H1 (cell line): ENCODE measurements around the gene BPGM. TPM values are rescaled to one million over a fixed set of nuclear protein-coding genes. Genes with fewer than 3 reads are reported as not detected.

Experiments used
- CTCF ChIA-PET: fragments of 300-600 bp; sonication (Branson Sonifier 250); formaldehyde crosslinking; loops from one replicate; lab custom pipeline; 2021; ENCODE audit not compliant: partially characterized antibody; lab: Charles Lee
- POLR2A ChIA-PET: fragments of 300-600 bp; sonication (Branson Sonifier 250); formaldehyde crosslinking; loops from one replicate; lab custom pipeline; 2021; ENCODE audit warnings: inconsistent platforms; ENCODE audit not compliant: partially characterized antibody; lab: Charles Lee
- DNase-seq, 2 experiments: peaks; one replicate each; pipeline versions ENCODE4 v3.0.0 to v3.0.0-alpha.2; 2010 to 2022; ENCODE audit warnings: low spot score in 2 of 2, low read depth in 1 of 2, mixed read lengths in 1 of 2
- FAIRE-seq: peaks from 2 replicates; lab custom pipeline; 2011; peaks lifted over from hg19 to GRCh38; lab: Jason Lieb, UNC
- H2AFZ ChIP-seq: 2 replicates; pipeline ENCODE4 v1.8.1; 2012; ENCODE audit warnings: low read length, inconsistent platforms
- H2AK5ac ChIP-seq: 2 replicates; pipeline ENCODE4 v1.6.1; 2013; ENCODE audit warnings: low read depth, low read length
- H2BK120ac ChIP-seq: replicated peaks from 2 replicates; pipeline ENCODE3; 2013; ENCODE audit warnings: low read depth, low read length, inconsistent platforms
- H2BK12ac ChIP-seq: 2 replicates; pipeline ENCODE4 v1.6.1; 2013; ENCODE audit warnings: low read depth, low read length
- H2BK15ac ChIP-seq: 2 replicates; pipeline ENCODE4 v1.6.1; 2013; ENCODE audit warnings: low read length
- H2BK20ac ChIP-seq: 2 replicates; pipeline ENCODE4 v1.6.1; 2013; ENCODE audit warnings: low read length
- H2BK5ac ChIP-seq: 2 replicates; pipeline ENCODE4 v1.6.1; 2013; ENCODE audit warnings: low read depth, low read length
- H3K14ac ChIP-seq: 2 replicates; pipeline ENCODE4 v1.6.1; 2013; ENCODE audit warnings: inconsistent platforms; ENCODE audit not compliant: insufficient read length
- H3K18ac ChIP-seq: 2 replicates; pipeline ENCODE4 v1.6.1; 2013; ENCODE audit warnings: low read length; ENCODE audit errors: extremely low read depth
- H3K23ac ChIP-seq: 2 replicates; pipeline ENCODE4 v1.6.1; 2013; ENCODE audit warnings: inconsistent platforms; ENCODE audit not compliant: insufficient read length
- H3K23me2 ChIP-seq: 2 replicates; pipeline ENCODE4 v1.6.1; 2013; ENCODE audit warnings: low read depth, low read length
- H3K27ac ChIP-seq: 2 replicates; pipeline ENCODE4 v1.6.1; 2011; ENCODE audit warnings: low read depth, low read length, inconsistent platforms
- H3K27me3 ChIP-seq, 4 experiments: replicated peaks in 1 of 4; 1 replicate in 1 of 4; 2 replicates in 3 of 4; pipeline versions ENCODE4 v1.6.1 to v1.8.1; 2011 to 2013; ENCODE audit warnings: low read length in 3 of 4, mild to moderate bottlenecking in 3 of 4, inconsistent platforms in 2 of 4, mixed read lengths in 2 of 4, moderate library complexity in 1 of 4; ENCODE audit not compliant: control insufficient read depth in 3 of 4, insufficient read depth in 3 of 4; ENCODE audit errors: extremely low read depth in 1 of 4
- H3K36me3 ChIP-seq, 4 experiments: 2 replicates each; pipeline versions ENCODE4 v1.6.1 to v1.8.1; 2011 to 2013; ENCODE audit warnings: mild to moderate bottlenecking in 4 of 4, low read length in 3 of 4, moderate library complexity in 2 of 4, control low read depth in 1 of 4, inconsistent platforms in 1 of 4; ENCODE audit not compliant: insufficient read depth in 4 of 4, control insufficient read depth in 2 of 4
- H3K4ac ChIP-seq: replicated peaks from 2 replicates; pipeline ENCODE3; 2013; ENCODE audit warnings: low read length, low read depth, mixed read lengths, inconsistent platforms; ENCODE audit not compliant: insufficient read length
- H3K4me1 ChIP-seq, 4 experiments: replicated peaks in 1 of 4; 1 replicate in 1 of 4; 2 replicates in 3 of 4; pipeline versions ENCODE4 v1.6.1 to v1.8.1; 2011 to 2013; ENCODE audit warnings: low read length in 3 of 4, inconsistent platforms in 2 of 4, mixed read lengths in 1 of 4; ENCODE audit not compliant: insufficient read depth in 4 of 4, control insufficient read depth in 3 of 4
- H3K4me2 ChIP-seq, 2 experiments: 2 replicates each; pipeline versions ENCODE4 v1.6.1 to v1.8.1; 2011 to 2013; ENCODE audit warnings: low read depth in 2 of 2, low read length in 2 of 2, control low read depth in 1 of 2, inconsistent platforms in 1 of 2, mild to moderate bottlenecking in 1 of 2; ENCODE audit not compliant: insufficient read depth in 1 of 2
- H3K4me3 ChIP-seq, 4 experiments: fragments of 200-600, 300-600 bp in 1 of 4; sonication (generic), shearing (Covaris generic), sonication (Bioruptor Twin) in 1 of 4; 2 replicates each; pipeline versions ENCODE4 v1.5.1 to v1.8.1; 2011 to 2016; ENCODE audit warnings: low read length in 4 of 4, low read depth in 3 of 4, control low read depth in 2 of 4, inconsistent platforms in 2 of 4, mild to moderate bottlenecking in 2 of 4, mixed read lengths in 1 of 4, moderate library complexity in 1 of 4; ENCODE audit not compliant: insufficient read depth in 2 of 4; ENCODE audit errors: extremely low read depth in 1 of 4
- H3K56ac ChIP-seq: replicated peaks from 2 replicates; pipeline ENCODE3; 2013; ENCODE audit warnings: low read depth, mild to moderate bottlenecking, mixed read lengths, low read length, inconsistent platforms; ENCODE audit not compliant: insufficient read length
- H3K79me1 ChIP-seq: 2 replicates; pipeline ENCODE4 v1.6.1; 2013; ENCODE audit warnings: low read depth, low read length, control low read depth
- H3K79me2 ChIP-seq, 2 experiments: 2 replicates each; pipeline versions ENCODE4 v1.6.1 to v1.8.1; 2012 to 2013; ENCODE audit warnings: low read length in 2 of 2, mild to moderate bottlenecking in 2 of 2, inconsistent platforms in 1 of 2; ENCODE audit not compliant: insufficient read depth in 2 of 2, control insufficient read depth in 1 of 2
- H3K9ac ChIP-seq, 4 experiments: replicated peaks in 1 of 4; 1 replicate in 1 of 4; 2 replicates in 3 of 4; pipeline versions ENCODE4 v1.6.1 to v1.8.1; 2011 to 2013; ENCODE audit warnings: low read depth in 3 of 4, low read length in 3 of 4, control low read depth in 2 of 4, mild to moderate bottlenecking in 2 of 4, moderate library complexity in 2 of 4, inconsistent platforms in 1 of 4; ENCODE audit errors: extremely low read depth in 1 of 4
- H3K9me3 ChIP-seq, 2 experiments: 2 replicates each; pipeline versions ENCODE4 v1.6.1 to v1.8.1; 2012 to 2013; ENCODE audit warnings: mild to moderate bottlenecking in 2 of 2, moderate library complexity in 2 of 2, control low read depth in 1 of 2, inconsistent platforms in 1 of 2, low read depth in 1 of 2, low read length in 1 of 2, mixed read lengths in 1 of 2; ENCODE audit not compliant: insufficient read depth in 2 of 2
- H4K20me1 ChIP-seq, 2 experiments: replicated peaks in 1 of 2; 2 replicates each; pipeline versions ENCODE3 to v1.8.1; 2011 to 2013; ENCODE audit warnings: inconsistent platforms in 2 of 2, low read length in 2 of 2, mild to moderate bottlenecking in 1 of 2; ENCODE audit not compliant: insufficient read depth in 2 of 2, control insufficient read depth in 1 of 2
- H4K5ac ChIP-seq: 2 replicates; pipeline ENCODE4 v1.6.1; 2013; ENCODE audit warnings: low read length, low read depth, mixed read lengths, inconsistent platforms; ENCODE audit not compliant: insufficient read length
- H4K8ac ChIP-seq: 2 replicates; pipeline ENCODE4 v1.8.0; 2013; ENCODE audit warnings: mild to moderate bottlenecking, moderate library complexity, low read length, inconsistent platforms; ENCODE audit not compliant: insufficient read depth; ENCODE audit errors: extremely low read depth
- H4K91ac ChIP-seq: replicated peaks from 2 replicates; pipeline ENCODE3; 2013; ENCODE audit warnings: low read length, mixed read lengths, inconsistent platforms; ENCODE audit not compliant: insufficient read length
- ASH2L ChIP-seq: fragments of 200-600, 300-600 bp; sonication (generic); IDR thresholded peaks from one replicate; pipeline ENCODE4 v1.7.1; 2017; ENCODE audit warnings: low read length
- ATF2 ChIP-seq: IDR thresholded peaks from 2 replicates; pipeline ENCODE4 v1.6.1; 2012; ENCODE audit warnings: low read length, inconsistent platforms
- CEBPB ChIP-seq: IDR thresholded peaks from 2 replicates; pipeline ENCODE4 v1.6.1; 2012; ENCODE audit warnings: low read depth, low read length
- JUN ChIP-seq: IDR thresholded peaks from 2 replicates; pipeline ENCODE4 v1.6.1; 2011; ENCODE audit warnings: low read depth, mild to moderate bottlenecking, improper control_type of control experiment, low read length
- RBBP5 ChIP-seq: IDR thresholded peaks from 2 replicates; pipeline ENCODE4 v1.7.1; 2012; ENCODE audit warnings: low read depth, mild to moderate bottlenecking, inconsistent platforms, low read length, moderate library complexity, borderline replicate concordance
- SAP30 ChIP-seq: fragments of 300-600 bp; sonication (generic); IDR thresholded peaks from 2 replicates; pipeline ENCODE4 v1.7.1; 2012; ENCODE audit warnings: low read length, moderate library complexity, mild to moderate bottlenecking, inconsistent platforms; ENCODE audit not compliant: insufficient read depth, insufficient replicate concordance
- SIRT6 ChIP-seq: IDR thresholded peaks from one replicate; pipeline ENCODE4 v1.7.1; 2012; ENCODE audit warnings: low read length, inconsistent platforms
- SP1 ChIP-seq: IDR thresholded peaks from 2 replicates; pipeline ENCODE4 v1.6.1; 2011; ENCODE audit warnings: low read depth, low read length
- SRF ChIP-seq: IDR thresholded peaks from 2 replicates; pipeline ENCODE4 v1.6.1; 2011; ENCODE audit warnings: mild to moderate bottlenecking, low read depth, low read length, moderate library complexity
- TAF7 ChIP-seq: optimal IDR thresholded peaks from 2 replicates; pipeline ENCODE3; 2011; ENCODE audit warnings: low read depth, mild to moderate bottlenecking, inconsistent platforms, low read length, moderate library complexity, borderline replicate concordance
- TCF12 ChIP-seq: IDR thresholded peaks from 2 replicates; pipeline ENCODE4 v1.6.1; 2011; ENCODE audit warnings: low read depth, mild to moderate bottlenecking, low read length
- YY1 ChIP-seq: IDR thresholded peaks from 2 replicates; pipeline ENCODE4 v1.6.1; 2011; ENCODE audit warnings: low read depth, mild to moderate bottlenecking, low read length
- whole genome bisulfite sequencing, 2 experiments: shearing (Covaris generic) in 1 of 2; methylation state at CpG; one replicate each; pipeline versions ENCODE4 v1.1.6 to v1.1.7; 2013 to 2015; ENCODE audit warnings: low lambda C conversion rate in 2 of 2, mixed read lengths in 2 of 2, inconsistent platforms in 1 of 2, low coverage in 1 of 2, missing lambda C conversion rate in 1 of 2; ENCODE audit not compliant: insufficient replicate concordance in 2 of 2, insufficient coverage in 1 of 2, insufficient read length in 1 of 2; ENCODE audit errors: extremely low coverage in 1 of 2, missing lambda C conversion rate in 1 of 2; 5-methylcytosine and 5-hydroxymethylcytosine counted together
- polyA plus RNA-seq, 7 experiments: library from polyadenylated mRNA; depleted of rRNA in 3 of 7; stranded (reverse) in 5 of 7; unstranded in 2 of 7; fragments of >200 nt in 5 of 7; fragments of 200-250 nt in 2 of 7; gene quantifications; 1 replicate in 5 of 7; 2 replicates in 1 of 7; 4 replicates in 1 of 7; pipeline versions ENCODE4 v1.2.1 to v1.2.3, GENCODE V29; 2011 to 2013; ENCODE audit warnings: missing spikeins in 2 of 7, mixed read lengths in 2 of 7
- total RNA-seq: library from RNA; stranded (reverse); fragmentation: NEBNext Ultra II Directional; extraction: Animal tissue kit (Norgen Biotek cat#: 25700); gene quantifications from 2 replicates; pipeline ENCODE4 v1.2.1, GENCODE V29; 2021

The BPGM gene
- total and polyA plus RNA-seq, 2 of the 8 experiments (the other 6 are each of a cell fraction or from before 2014, with no cell fraction given), result 9.7 to 15.3 TPM

DNA sequence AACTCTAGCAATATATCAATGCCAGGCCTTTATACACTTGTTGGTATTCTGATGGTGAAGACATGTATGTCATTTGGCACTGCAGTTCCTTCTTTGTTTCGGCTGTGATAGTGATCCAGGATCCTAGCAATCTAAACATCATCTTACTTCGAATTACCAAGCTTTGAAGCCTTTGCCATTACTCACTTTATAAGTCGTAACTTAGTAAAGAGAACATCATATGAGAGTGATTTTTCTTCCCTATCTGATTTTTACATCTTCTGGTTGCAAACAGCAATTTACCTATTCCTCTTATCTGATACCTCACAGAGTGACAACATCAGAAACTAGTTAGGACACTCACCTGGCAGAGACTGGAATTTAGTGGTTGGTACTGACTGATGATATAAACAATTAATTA lies 7.6 kb upstream of the BPGM start:
- Histone ChIP-seq H3K36me3 (no peaks in the 10 kb centered on the region), H3K9ac (no peak overlapping the region), H4K5ac (no peak overlapping the region), H2BK20ac (no peak overlapping the region), H3K9me3 (no peaks in the 10 kb centered on the region), H3K79me2 (no peaks in the 10 kb centered on the region), H3K4me2 (no peak overlapping the region), H3K23ac (no peak overlapping the region), H2BK5ac (no peak overlapping the region), H4K91ac (no peak overlapping the region), H2BK12ac (no peak overlapping the region), H3K4me1 (no peaks in the 10 kb centered on the region), H3K56ac (no peak overlapping the region), H3K79me1 (no peaks in the 10 kb centered on the region), H3K27me3 (no peaks in the 10 kb centered on the region; a peak in 1 of 7 replicates), H2AK5ac (no peak overlapping the region), H2BK120ac (no peak overlapping the region), H4K20me1 (no peaks in the 10 kb centered on the region), H3K23me2 (no peaks in the 10 kb centered on the region), H2BK15ac (no peak overlapping the region), H3K14ac (no peak overlapping the region), H3K27ac (no peak overlapping the region), H3K4ac (no peak overlapping the region), H3K18ac (no peak overlapping the region), H3K4me3 (no peak overlapping the region), H2AFZ (no peak overlapping the region), H4K8ac (no peak overlapping the region)
- DNase-seq (no peak), FAIRE-seq (no peak)
- CTCF ChIA-PET, result interaction anchor here (1.0 kb wide), 1 partner anchor 22 kb away, joined by 5 read pairs; no protein-coding TSS in a partner anchor
- 74% methylated on average over 3 of the region's 3 CpGs; no CpG with 5 or more reads in 1 of the 2 experiments for WGBS, 2 experiments
- POLR2A ChIA-PET, result interaction anchor here (1.4 kb wide), 1 partner anchor 9 kb away, joined by 5 read pairs; no protein-coding TSS in a partner anchor
- TF ChIP-seq SIRT6 (no peak), JUN (no peak), ASH2L (no peak), ATF2 (no peak), RBBP5 (no peak), TCF12 (no peak), CEBPB (no peak), TAF7 (no peak), SRF (no peak), SP1 (no peak), YY1 (no peak), SAP30 (no peak)
